CD8-positive, alpha-beta memory T cell (primary cell): ENCODE data around the gene CRYAB. TPM values are rescaled to one million over a fixed set of nuclear protein-coding genes. Genes with fewer than 3 reads are reported as not detected.

ENCODE experiments used
- CTCF ChIA-PET: fragments of 350-600 bp; sonication (Branson Sonifier 250); formaldehyde crosslinking; loops from one replicate; lab custom pipeline; 2021; ENCODE audit warnings: antibody characterized with exemption; lab: Charles Lee
- POLR2A ChIA-PET: fragments of 350-600 bp; sonication (Branson Sonifier 250); formaldehyde crosslinking; loops from one replicate; lab custom pipeline; 2021; ENCODE audit warnings: antibody characterized with exemption; lab: Charles Lee
- DNase-seq, 5 donors: peaks; one replicate each; pipeline versions ENCODE4 v3.0.0 to v3.0.0-alpha.2; 2020 to 2022; ENCODE audit warnings: mixed read lengths in 1 of 5
- H3K27ac ChIP-seq: one replicate; pipeline ENCODE4 v1.7.0; 2013; ENCODE audit warnings: low read depth, mild to moderate bottlenecking, low read length, moderate library complexity
- H3K27me3 ChIP-seq: 2 replicates; pipeline ENCODE4 v1.7.0; 2013; ENCODE audit warnings: low read length, mild to moderate bottlenecking; ENCODE audit not compliant: insufficient read depth, poor library complexity, severe bottlenecking
- H3K36me3 ChIP-seq: 2 replicates; pipeline ENCODE4 v1.7.0; 2013; ENCODE audit warnings: mild to moderate bottlenecking, low read length, moderate library complexity; ENCODE audit not compliant: insufficient read depth
- H3K4me1 ChIP-seq: 2 replicates; pipeline ENCODE4 v1.7.0; 2013; ENCODE audit warnings: mild to moderate bottlenecking, low read length, moderate library complexity; ENCODE audit not compliant: insufficient read depth
- H3K4me3 ChIP-seq: 2 replicates; pipeline ENCODE4 v1.7.0; 2013; ENCODE audit warnings: mild to moderate bottlenecking, low read length
- H3K9me3 ChIP-seq: 2 replicates; pipeline ENCODE4 v1.7.0; 2013; ENCODE audit warnings: mild to moderate bottlenecking, low read length
- H3K27ac Mint-ChIP-seq, 8 donors: one replicate each; pipeline ENCODE4 v1.8.0; 2020 to 2021; ENCODE audit warnings: mixed read lengths in 8 of 8, mild to moderate bottlenecking in 6 of 8, inconsistent platforms in 3 of 8, moderate library complexity in 3 of 8
- H3K27me3 Mint-ChIP-seq, 2 donors: one replicate each; pipeline ENCODE4 v1.8.0; 2020 to 2021; ENCODE audit warnings: mixed read lengths in 2 of 2, mild to moderate bottlenecking in 1 of 2, moderate library complexity in 1 of 2
- H3K36me3 Mint-ChIP-seq, 3 donors: one replicate each; pipeline ENCODE4 v1.8.0; 2020 to 2021; ENCODE audit warnings: mixed read lengths in 3 of 3, inconsistent platforms in 1 of 3, mild to moderate bottlenecking in 1 of 3
- H3K4me1 Mint-ChIP-seq, 3 donors: one replicate each; pipeline ENCODE4 v1.8.0; 2020 to 2021; ENCODE audit warnings: mixed read lengths in 3 of 3, inconsistent platforms in 1 of 3, mild to moderate bottlenecking in 1 of 3
- H3K4me3 Mint-ChIP-seq, 7 donors: one replicate each; pipeline ENCODE4 v1.8.0; 2020 to 2021; ENCODE audit warnings: mixed read lengths in 7 of 7, mild to moderate bottlenecking in 6 of 7, moderate library complexity in 4 of 7, inconsistent platforms in 2 of 7
- H3K9me3 Mint-ChIP-seq, 5 donors: one replicate each; pipeline ENCODE4 v1.8.0; 2020 to 2022; ENCODE audit warnings: mixed read lengths in 5 of 5, mild to moderate bottlenecking in 3 of 5, moderate library complexity in 2 of 5, inconsistent platforms in 1 of 5
- polyA plus RNA-seq: library from polyadenylated mRNA; unstranded; fragments of 300-500 nt; fragmentation: Illumina TruSeq; gene quantifications from one replicate; pipeline ENCODE4 v1.2.3, GENCODE V29; 2021
- total RNA-seq, 2 experiments: library from RNA; stranded (reverse); gene quantifications; one replicate each; pipeline ENCODE4 v1.2.3, GENCODE V29; 2021

The CRYAB gene
- total and polyA plus RNA-seq, 3 experiments from 2014 or later: not detected

- no peaks in the 10 kb centered on the region for H3K9me3 Mint-ChIP-seq
- Histone ChIP-seq H3K9me3 (no peaks in the 10 kb centered on the region), H3K27ac (no peak overlapping the region), H3K27me3 (no peaks in the 10 kb centered on the region), H3K4me1 (peaks cover 7% of the 10 kb centered on the region), H3K4me3 (no peak overlapping the region), H3K36me3 (no peaks in the 10 kb centered on the region)
- H3K36me3 Mint-ChIP-seq: no peaks in the 10 kb centered on the region
- POLR2A ChIA-PET: no interaction called here
- H3K27me3 Mint-ChIP-seq: peaks cover 6 to 19% of the 10 kb centered on the region in 2 donors
- no peak overlapping the region for H3K4me3 Mint-ChIP-seq
- no peak for DNase-seq
- H3K4me1 Mint-ChIP-seq: peaks cover 14 to 21% (median 15%) of the 10 kb centered on the region in 3 donors
- H3K27ac Mint-ChIP-seq: no peak overlapping the region
- CTCF ChIA-PET: no interaction called here
Measured at GRCh38 chr11:111922803-111923202, 11.2 kb upstream of the CRYAB start.

GRCh38 chr11:111921541-111922230, 10.1 kb upstream of the CRYAB start:
- Mint-ChIP-seq H3K9me3 (peaks cover 0 to 2% (median 0%) of the 10 kb centered on the region in 5 donors), H3K4me3 (no peak overlapping the region), H3K4me1 (peaks cover 10 to 11% (median 11%) of the 10 kb centered on the region in 3 donors), H3K27ac (no peak overlapping the region), H3K36me3 (peaks cover 0 to 2% (median 0%) of the 10 kb centered on the region in 3 donors), H3K27me3 (peaks cover 11 to 26% of the 10 kb centered on the region in 2 donors)
- ChIA-PET CTCF (no interaction called here), POLR2A (no interaction called here)
- Histone ChIP-seq H3K9me3 (no peaks in the 10 kb centered on the region), H3K27ac (no peak overlapping the region), H3K4me1 (peaks cover 7% of the 10 kb centered on the region), H3K36me3 (no peaks in the 10 kb centered on the region), H3K27me3 (no peaks in the 10 kb centered on the region), H3K4me3 (no peak overlapping the region)
- no peak for DNase-seq

GRCh38 chr11:111920908-111921307, 9.3 kb upstream of the CRYAB start:
- CTCF ChIA-PET: no interaction called here
- Histone ChIP-seq H3K36me3 (no peaks in the 10 kb centered on the region), H3K27me3 (no peaks in the 10 kb centered on the region), H3K9me3 (no peaks in the 10 kb centered on the region), H3K27ac (no peak overlapping the region), H3K4me3 (no peak overlapping the region), H3K4me1 (no peaks in the 10 kb centered on the region)
- Mint-ChIP-seq H3K36me3 (peaks cover 0 to 2% (median 0%) of the 10 kb centered on the region in 3 donors), H3K9me3 (peaks cover 0 to 5% (median 0%) of the 10 kb centered on the region in 5 donors), H3K27ac (no peak overlapping the region), H3K4me1 (peaks cover 3 to 4% (median 3%) of the 10 kb centered on the region in 3 donors), H3K27me3 (peaks cover 19 to 34% of the 10 kb centered on the region in 2 donors), H3K4me3 (no peak overlapping the region)
- POLR2A ChIA-PET: no interaction called here
- DNase-seq: no peak

DNA sequence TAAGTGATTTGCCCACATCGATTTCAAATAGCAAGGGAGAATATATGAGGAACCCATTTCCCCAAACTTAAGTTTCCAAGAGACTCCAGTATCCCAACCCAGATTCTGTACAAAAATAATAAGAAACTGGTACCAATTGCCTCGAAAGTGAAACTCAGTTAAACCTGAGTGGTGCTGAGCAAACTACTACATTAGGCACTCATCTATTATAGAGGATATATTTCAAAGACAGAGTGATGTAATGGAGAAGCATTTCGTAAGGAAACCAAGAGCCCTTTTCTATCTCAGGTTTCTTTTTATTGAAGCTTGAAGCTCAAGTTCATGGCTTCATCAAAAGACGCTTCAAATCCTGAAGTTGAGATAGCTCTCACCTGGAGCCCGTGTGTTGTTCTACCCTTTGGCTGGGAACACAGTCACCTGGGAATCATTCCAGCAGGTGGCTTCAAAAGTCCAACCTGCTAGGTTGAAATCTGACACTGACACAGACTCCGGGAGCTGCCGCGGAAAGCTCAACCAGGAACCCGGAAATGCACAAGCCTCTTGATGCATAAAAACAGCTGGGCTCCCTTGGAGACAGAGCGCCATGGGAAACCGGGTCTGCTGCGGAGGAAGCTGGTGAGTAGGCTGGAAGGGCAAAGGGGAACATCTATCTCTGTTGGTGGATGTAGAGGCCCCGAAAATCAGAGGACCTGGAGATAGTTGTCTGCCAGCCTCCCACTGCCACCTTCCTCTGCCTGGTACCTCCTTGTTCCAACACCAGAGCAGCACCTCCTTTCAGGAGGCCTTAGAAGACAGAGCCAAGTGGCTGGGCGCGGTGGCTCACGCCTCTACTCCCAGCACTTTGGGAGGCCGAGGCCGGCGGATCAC, 7.1 kb upstream of the CRYAB start, which contains the start of gene C11orf52:
Gene C11orf52, plus strand, starts transcription at position 524 of the 867 bp plus-strand sequence. Its CDS starts 60 bp downstream, at position 584.
- Mint-ChIP-seq H3K4me1 (no peaks in the 10 kb centered on the region), H3K27ac (no peak within 1 kb of the TSS), H3K9me3 (peaks cover 0 to 5% (median 0%) of the 10 kb centered on the region in 5 donors), H3K4me3 (no peak within 1 kb of the TSS), H3K36me3 (peaks cover 0 to 2% (median 0%) of the 10 kb centered on the region in 3 donors), H3K27me3 (peaks cover 28 to 55% of the 10 kb centered on the region in 2 donors)
- Histone ChIP-seq H3K27ac (no peak within 1 kb of the TSS), H3K4me1 (no peaks in the 10 kb centered on the region), H3K9me3 (no peaks in the 10 kb centered on the region), H3K27me3 (no peaks in the 10 kb centered on the region), H3K4me3 (no peak within 1 kb of the TSS), H3K36me3 (no peaks in the 10 kb centered on the region)
- POLR2A ChIA-PET: no interaction called here
- CTCF ChIA-PET: interaction anchor here (0.8 to 0.9 kb wide), 2 partner anchors 11 to 13 kb away, joined by 3 to 4 read pairs; no protein-coding TSS in a partner anchor
- no peak for DNase-seq

DNA sequence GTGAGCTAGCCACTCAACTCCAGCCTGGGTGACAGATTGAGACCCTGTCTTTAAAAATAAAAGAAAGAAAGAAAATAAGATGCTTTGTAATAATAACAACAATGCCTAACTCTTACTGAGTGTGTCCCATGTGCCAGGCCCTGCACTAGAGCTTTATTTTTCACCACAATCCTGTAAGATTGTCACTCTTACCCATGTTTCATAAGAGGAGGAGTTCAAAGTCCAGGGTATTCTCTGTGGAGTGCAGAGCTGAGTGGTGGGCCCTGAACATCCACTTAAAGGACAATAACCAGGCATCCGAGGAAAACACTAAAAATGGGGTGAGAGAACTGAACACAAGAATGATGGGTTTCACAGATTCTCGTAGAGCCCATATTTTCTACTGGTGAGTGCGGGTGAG, 6.2 kb upstream of the CRYAB start:
- Mint-ChIP-seq H3K4me3 (no peak overlapping the region), H3K4me1 (no peaks in the 10 kb centered on the region), H3K9me3 (peaks cover 0 to 5% (median 0%) of the 10 kb centered on the region in 5 donors), H3K27me3 (peaks cover 29 to 57% of the 10 kb centered on the region in 2 donors), H3K36me3 (peaks cover 0 to 2% (median 0%) of the 10 kb centered on the region in 3 donors), H3K27ac (no peak overlapping the region)
- Histone ChIP-seq H3K27ac (no peak overlapping the region), H3K9me3 (no peaks in the 10 kb centered on the region), H3K4me1 (no peaks in the 10 kb centered on the region), H3K4me3 (no peak overlapping the region), H3K36me3 (no peaks in the 10 kb centered on the region), H3K27me3 (no peaks in the 10 kb centered on the region)
- DNase-seq: no peak
- POLR2A ChIA-PET: interaction anchor here (1.1 kb wide), 1 partner anchor 9 kb away, joined by 3 read pairs; no protein-coding TSS in a partner anchor
- CTCF ChIA-PET: interaction anchor here (0.9 kb wide), 1 partner anchor 12 kb away, joined by 3 read pairs; no protein-coding TSS in a partner anchor

DNA sequence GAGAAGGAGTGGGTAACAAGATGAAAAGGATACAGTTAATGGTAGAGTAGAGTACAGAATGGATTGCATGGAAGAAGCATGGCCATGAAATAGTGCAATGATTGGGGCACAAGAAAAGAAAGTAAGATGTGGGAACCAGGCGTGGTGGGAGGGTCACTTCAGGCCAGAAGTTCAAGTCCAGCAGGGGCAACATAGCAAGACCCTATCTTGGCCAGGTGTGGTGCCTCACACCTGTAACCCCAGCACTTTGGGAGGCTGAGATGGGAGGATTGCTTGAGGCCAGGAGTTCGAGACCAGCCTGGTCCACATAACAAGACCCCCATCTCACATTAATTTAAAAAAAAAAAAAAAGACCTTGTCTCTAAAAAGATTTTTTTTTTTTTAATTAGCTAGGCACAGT, 5.7 kb upstream of the CRYAB start:
- Histone ChIP-seq H3K27me3 (no peaks in the 10 kb centered on the region), H3K9me3 (no peaks in the 10 kb centered on the region), H3K36me3 (no peaks in the 10 kb centered on the region), H3K4me1 (no peaks in the 10 kb centered on the region), H3K27ac (no peak overlapping the region), H3K4me3 (no peak overlapping the region)
- ChIA-PET POLR2A (interaction anchor here (1.1 kb wide), 1 partner anchor 9 kb away, joined by 3 read pairs; no protein-coding TSS in a partner anchor), CTCF (interaction anchor here (1.2 kb wide), 1 partner anchor 9 kb away, joined by 4 read pairs; no protein-coding TSS in a partner anchor)
- peaks cover 29 to 58% of the 10 kb centered on the region in 2 donors for H3K27me3 Mint-ChIP-seq
- no peak overlapping the region for H3K4me3 Mint-ChIP-seq
- no peak for DNase-seq
- no peak overlapping the region for H3K27ac Mint-ChIP-seq
- H3K9me3 Mint-ChIP-seq: peaks cover 0 to 5% (median 0%) of the 10 kb centered on the region in 5 donors
- H3K36me3 Mint-ChIP-seq: peaks cover 0 to 2% (median 0%) of the 10 kb centered on the region in 3 donors
- no peaks in the 10 kb centered on the region for H3K4me1 Mint-ChIP-seq

DNA sequence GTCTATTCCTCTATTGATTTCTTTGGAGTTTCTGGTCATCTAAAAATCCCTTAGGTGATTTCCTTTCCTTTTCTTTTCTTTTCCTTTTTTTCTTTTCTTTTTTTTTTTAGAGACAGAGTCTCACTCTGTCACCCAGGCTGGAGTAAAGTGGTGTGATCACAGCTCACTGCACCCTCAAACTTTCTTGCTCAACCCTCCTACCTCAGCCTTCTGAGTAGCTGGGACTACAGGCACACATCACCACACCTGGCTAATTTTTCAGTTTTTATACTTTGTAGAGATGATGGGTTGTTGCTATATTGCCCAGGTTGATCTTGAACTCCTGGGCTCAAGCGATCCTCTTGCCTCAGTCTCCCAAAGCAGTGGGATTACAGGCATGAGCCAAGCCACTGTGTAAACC, 5.2 kb upstream of the CRYAB start:
- H3K36me3 Mint-ChIP-seq: peaks cover 0 to 2% (median 0%) of the 10 kb centered on the region in 3 donors
- no peak overlapping the region for H3K27ac ChIP-seq
- H3K4me1 Mint-ChIP-seq: no peaks in the 10 kb centered on the region
- ChIA-PET CTCF (interaction anchor here (1.2 kb wide), 1 partner anchor 9 kb away, joined by 4 read pairs; no protein-coding TSS in a partner anchor), POLR2A (interaction anchor here (1.1 kb wide), 1 partner anchor 10 kb away, joined by 3 read pairs; no protein-coding TSS in a partner anchor)
- H3K9me3 ChIP-seq: no peaks in the 10 kb centered on the region
- no peaks in the 10 kb centered on the region for H3K36me3 ChIP-seq
- no peak overlapping the region for H3K4me3 ChIP-seq
- no peak overlapping the region for H3K4me3 Mint-ChIP-seq
- no peaks in the 10 kb centered on the region for H3K4me1 ChIP-seq
- H3K9me3 Mint-ChIP-seq: peaks cover 0 to 5% (median 0%) of the 10 kb centered on the region in 5 donors
- H3K27ac Mint-ChIP-seq: no peak overlapping the region
- peaks cover 5% of the 10 kb centered on the region for H3K27me3 ChIP-seq
- DNase-seq: no peak
- peaks cover 29 to 64% of the 10 kb centered on the region in 2 donors for H3K27me3 Mint-ChIP-seq
